NCI-H187 (cell line): Measurements from ENCODE around the gene ANKRD9.

ENCODE experiments used
- DNase-seq, 2 experiments: peaks; one replicate each; lab custom pipeline; 2025; lab: John Stamatoyannopoulos, UW

The ANKRD9 gene

GRCh38 chr14:102512793-102513300 lies 3.3 kb upstream of the ANKRD9 start:
- no peak for DNase-seq

DNA sequence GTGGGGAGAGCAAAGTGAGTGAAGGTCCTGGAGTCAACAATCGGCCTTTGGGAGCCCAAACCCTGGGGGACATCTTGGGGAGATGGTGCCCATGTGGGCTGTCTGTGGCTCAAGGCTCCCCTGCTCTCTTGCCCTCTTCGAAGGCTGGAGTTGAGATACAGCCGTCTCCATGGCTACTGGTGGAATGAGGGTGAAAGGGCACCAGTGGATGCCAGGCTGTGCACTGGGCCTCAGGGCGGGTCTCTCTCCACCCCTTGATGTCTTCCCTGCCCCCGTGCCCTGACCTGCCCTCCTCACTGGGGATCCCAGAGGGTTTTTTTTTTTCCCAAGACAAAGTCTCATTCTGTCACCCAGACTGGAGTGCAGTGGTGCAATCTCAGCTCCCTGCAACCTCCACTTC lies 2.0 kb upstream of the ANKRD9 start:
- no peak for DNase-seq

- no peak for DNase-seq
Observed at GRCh38 chr14:102510616-102511520, 1.3 kb upstream of the ANKRD9 start.

- no peak for DNase-seq
Observed at GRCh38 chr14:102508774-102509745, 516 bp downstream of the ANKRD9 start.

DNA sequence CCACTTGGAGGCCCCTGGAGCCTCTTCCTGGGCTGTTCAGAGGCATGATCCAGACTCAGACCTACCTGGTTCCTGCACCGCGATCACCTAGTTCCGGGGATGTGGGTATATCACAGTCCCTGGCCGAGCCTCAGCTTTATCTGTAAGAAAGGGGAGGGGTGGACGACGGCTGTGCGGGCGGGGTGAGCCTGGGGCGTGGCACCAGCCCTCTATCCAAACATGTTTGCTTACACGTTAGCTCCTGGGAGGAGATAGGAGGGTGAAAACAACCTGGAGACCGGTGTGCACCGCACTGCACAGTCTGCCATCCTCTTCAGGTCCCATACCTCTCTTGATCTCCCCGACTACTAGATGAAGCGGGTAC lies 1.2 kb downstream of the ANKRD9 start:
- DNase-seq = no peak

DNA sequence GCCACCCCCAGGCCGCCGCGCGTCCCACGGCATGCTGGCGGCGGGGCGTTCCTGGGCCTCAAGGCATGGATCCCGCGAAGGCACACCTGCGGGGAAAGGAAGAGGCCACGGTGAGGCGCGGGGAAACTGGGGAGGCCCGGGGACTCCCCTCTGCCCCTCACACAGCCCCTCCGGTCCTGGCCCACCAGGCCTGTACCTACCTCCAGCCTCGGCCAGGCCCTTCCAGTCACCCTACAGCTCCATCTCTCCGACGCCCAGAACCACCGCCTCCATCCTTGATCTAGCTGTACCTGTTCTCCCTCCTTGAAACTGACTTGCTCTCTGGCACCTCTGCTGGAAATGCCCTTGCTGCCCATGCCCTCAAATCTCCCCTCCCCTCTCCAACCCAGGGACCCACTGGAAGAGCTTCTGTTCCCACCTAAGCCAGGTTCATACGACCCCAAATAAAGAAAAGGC lies 1.7 kb downstream of the ANKRD9 start:
- no peak for DNase-seq

GRCh38 chr14:102507081-102507856 lies 2.3 kb downstream of the ANKRD9 start:
- DNase-seq = no peak

DNA sequence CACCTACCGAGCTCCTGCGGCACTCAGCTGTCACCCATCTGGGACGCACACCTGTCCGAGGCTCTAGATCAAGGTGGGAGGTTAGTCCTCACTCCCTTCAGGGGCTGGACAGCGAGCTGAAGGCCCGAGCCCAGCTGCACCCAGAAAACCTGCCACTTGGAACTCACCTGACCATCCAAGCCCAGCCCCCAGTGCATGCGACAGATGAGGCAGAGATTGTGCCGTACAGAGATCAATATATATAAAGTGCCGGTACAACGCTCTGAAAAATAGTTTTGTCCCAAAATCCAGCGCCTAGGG lies 3.0 kb downstream of the ANKRD9 start:
- no peak for DNase-seq

GRCh38 chr14:102505775-102506625 lies 3.6 kb downstream of the ANKRD9 start:
- DNase-seq = no peak

DNA sequence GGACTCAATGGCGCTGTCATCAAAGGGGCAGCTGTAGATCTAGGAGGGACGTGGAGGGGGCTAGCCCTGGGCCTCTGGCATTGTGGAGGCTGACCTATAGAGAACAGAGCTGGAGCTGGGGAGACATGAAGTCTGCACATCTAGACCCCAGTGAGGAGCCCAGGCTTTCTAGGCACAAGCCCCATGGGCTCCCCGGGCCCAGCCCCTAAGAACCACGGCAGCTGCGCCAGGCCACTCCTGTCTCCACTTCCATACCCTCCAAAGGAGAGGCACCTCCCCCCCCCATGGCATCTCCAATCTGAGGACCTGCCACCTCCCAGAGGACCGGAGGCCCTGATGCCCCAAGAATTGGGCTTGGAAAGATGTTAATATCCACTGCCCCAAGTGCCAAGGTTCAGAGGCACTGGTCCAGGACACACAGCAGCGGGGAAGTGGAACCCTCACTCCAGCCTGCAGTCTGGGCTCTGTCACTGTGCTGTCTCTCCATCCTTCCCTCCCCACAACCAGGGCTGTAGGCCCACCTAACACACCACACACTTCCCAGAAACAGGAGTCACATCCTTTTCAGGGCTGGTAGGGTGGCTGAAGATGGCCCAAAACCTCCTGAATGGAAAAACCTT lies 4.5 kb downstream of the ANKRD9 start:
- no peak for DNase-seq

DNA sequence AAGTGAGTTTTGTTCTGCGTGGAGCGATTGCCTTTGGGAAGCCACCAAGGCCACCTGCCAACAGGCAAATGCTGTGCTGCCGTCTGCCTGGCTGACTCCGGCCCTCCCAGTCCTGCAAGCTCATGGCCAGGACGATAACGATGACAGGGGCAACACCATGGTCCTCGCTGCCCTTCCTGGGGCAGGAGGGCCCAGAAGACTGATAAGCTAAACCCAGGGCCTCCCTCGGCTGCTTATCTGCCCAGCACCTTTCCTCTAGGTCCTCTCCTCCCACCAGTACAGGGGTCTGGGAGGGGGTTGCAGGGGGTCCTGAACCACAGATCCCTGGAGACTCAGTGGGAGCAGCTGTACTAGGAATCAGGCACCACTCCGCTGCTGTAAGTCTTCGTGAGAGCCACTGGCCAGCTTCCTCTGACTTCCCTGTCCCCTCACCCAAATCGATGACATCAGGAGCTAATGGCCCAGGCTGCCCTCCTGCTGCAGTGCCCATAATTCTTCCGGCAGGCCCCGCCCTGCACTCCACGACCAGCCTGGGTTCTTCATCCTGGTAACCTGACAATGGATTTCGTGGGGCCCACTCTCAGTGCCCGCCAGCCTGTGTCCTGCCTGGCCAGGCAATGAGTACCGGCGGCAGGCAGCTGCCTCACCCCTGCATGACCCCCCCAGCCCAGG lies 5.1 kb downstream of the ANKRD9 start:
- no peak for DNase-seq

DNA sequence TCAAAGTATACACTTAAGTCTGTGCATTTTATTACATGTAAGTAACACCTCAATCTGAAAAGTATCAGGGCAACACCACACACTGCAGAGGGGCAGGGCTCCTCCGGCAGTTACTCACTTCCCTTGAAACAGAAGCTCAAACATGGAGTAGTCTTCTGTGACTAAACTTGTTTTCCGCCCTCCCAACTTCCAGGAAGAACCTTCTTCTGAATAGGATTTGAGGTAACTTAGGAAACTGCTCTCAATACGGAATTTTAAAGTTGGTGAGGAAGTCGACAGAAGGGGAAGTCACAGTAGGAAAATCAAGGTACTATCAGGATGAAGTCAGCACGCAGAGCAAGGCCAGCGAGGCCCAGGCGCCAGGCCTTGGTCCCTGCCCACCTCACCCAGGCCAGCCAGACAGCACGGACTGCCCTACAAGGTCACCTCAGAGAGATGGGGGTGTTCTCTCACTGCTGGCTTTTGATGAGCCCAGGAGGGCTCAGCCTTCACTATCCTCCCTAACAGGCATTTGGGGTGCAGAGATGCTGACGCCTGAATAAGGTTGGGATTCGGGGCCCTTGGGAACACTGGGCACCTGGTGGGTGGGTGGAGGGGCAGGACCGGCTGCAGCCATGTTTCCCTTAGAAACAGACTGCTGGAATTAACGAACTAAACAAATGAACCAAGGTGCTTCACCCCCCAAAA lies 5.8 kb downstream of the ANKRD9 start:
- DNase-seq = no peak

DNA sequence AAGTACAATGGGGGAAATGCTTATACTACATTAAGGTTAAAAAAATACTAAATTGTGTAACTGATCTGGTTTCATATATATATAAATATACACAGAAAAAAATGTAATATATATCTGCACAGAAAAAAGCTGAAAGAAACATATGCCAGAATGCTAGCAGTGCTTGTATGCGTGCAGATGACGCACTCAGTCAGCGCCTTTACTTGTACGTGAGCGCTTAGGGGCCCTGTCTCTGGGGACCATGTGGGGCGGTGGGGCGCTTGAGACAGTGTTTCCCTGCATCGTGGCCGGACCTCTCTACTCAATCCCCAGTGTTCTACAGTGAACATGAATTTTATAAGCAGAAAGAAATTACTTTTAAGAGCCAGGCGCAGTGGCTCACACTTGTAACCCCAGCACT lies 7.0 kb downstream of the ANKRD9 start:
- no peak for DNase-seq

GRCh38 chr14:102501751-102502315 lies 7.7 kb downstream of the ANKRD9 start:
- no peak for DNase-seq

DNA sequence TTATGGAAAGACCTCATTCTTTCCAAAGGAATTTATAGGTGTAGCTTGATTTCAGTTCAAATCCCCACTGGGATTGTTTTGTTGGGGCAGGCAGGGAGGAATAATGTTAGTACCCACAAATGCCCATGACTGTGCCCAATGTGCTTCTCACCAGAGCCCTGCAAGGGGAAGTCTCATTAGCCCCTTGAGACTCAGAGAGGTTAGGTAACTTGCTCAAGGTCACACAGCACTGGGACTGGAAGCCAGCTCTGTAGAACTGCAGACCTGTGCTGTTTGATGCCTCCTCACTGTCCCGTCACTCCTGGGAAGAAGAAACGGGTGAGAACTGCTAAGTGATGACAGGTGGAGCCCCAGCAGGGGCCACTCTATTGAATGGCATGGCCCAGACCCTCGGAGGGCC lies 8.9 kb downstream of the ANKRD9 start:
- DNase-seq = no peak

DNA sequence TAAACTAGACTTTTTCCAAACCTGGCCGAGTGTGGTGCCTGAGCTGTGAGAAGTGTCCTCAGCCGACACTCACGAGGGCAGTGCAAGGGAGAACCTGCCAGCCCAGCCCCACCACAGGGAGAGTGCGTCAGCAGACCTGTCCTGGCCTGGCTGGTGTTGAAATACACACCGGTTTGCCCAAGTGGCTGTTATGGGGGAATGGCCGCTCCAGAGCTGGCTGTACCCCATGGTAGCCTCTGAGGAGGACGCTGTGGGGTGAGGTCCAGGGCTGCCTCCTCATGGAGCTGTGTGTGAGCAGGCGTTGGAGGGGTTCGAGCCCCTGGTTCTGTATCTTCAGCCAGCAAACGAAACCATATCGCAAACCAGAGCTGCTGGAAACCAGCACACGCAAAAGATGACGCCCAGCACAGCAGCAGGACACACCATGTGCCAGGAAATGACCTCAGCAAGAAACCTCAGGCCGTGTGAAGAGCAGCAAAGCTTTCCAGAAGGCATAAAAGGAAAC lies 9.4 kb downstream of the ANKRD9 start:
- DNase-seq = no peak

- DNase-seq = no peak
Observed at GRCh38 chr14:102499401-102500157, 10.0 kb downstream of the ANKRD9 start.

DNA sequence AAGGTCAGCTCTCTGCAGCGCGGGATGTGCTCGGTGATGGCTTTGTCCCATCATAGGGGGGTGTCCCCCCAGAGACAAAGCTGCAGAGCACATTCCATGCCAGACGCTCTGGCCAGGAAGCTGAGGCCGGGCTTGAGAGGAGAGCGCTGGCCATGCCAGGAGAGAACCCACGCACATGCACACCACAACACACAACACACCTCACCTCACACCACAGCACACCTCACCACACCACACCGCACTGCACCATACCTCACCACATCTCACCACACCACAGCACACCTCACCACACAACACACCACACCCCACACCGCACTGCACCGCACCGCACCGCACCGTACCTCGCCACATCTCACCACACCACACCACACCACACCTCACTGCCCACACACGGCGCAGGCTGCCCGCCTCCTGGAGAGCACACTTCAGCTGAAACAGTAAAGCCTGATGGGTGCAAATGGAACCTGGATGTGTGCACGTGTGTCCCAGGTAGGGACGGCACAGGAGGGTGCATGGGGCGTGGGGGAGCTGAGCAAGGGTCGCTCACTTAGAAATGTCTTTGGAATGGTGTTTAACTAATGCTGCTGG lies 10.8 kb downstream of the ANKRD9 start:
- DNase-seq = no peak
